ENCODE results near the gene DIABLO. TPM values are rescaled to one million over a fixed set of nuclear protein-coding genes. Genes with fewer than 3 reads are reported as not detected.

The DIABLO gene
- total RNA-seq, 2 donors from 2014 or later: 24.5 to 31.6 TPM

DNA sequence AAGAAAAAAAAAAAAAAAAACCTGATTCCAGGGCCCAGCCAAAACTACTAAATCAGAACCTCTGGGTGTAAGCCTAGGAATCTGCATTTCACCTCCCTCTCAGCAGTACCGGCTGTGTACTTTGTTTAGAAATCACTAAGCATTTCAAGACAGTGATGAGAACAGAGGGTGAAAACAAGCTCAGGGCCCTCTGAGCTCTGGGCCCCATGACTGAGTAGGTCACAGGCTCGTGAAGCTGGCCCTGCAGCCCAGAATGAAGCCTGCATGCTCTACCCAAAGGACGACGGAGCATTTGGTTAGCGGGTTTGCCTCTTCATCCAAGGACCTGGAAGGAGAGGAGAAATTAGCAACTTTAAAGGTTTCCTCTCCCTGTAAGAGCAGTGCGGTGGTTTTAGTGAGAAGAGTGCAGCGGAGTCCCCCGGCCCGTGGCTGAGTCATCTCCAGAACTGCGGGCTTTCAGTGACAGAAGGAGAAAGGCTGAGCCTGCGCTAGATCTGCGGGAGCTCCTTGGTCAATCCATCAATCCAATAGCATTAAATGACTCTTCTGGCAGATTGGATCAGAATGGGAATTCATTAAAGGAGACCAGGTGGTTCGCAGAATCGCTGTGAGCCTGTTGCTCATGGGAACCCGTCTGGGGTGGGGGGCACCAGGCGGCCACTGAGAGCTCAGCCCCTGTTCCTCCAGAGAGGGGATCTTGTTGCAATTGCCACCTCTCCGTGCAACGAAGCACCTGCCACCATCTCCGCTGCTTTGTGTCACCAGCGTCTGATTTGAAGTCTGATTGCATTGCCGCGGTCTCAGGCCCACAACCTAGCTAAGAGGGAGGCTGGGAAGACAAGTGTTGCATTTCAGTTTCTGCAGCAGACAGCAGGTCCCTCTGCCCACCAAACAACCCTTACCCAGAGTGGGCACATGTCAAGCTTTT is 59.2 kb downstream of the DIABLO start:
- DNase-seq (no peak), ATAC-seq (no peak)
- intact Hi-C loops (cut with DNase I): no loop called here

DNA sequence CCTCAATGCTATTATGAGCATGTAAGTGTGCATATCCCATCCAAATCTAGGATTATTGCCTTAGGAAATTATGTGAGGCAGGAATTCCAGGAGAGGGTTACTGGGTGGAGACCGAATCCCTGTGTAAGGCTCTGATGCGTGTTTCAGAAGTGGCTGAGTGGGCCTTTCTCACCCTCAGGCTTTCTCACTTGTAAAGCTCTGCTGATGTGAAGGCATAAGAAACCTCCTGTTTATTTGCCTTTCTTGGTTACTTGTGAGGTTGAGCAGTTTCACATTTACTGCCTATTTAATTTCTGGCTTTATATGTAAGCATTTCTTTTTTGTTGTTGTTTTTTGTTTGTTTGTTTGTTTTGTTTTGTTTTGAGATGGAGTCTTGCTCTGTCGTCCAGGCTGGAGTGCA is 62.9 kb downstream of the DIABLO start:
- intact Hi-C loops (cut with DNase I): no loop called here
- DNase-seq (no peak), ATAC-seq (no peak)

DNA sequence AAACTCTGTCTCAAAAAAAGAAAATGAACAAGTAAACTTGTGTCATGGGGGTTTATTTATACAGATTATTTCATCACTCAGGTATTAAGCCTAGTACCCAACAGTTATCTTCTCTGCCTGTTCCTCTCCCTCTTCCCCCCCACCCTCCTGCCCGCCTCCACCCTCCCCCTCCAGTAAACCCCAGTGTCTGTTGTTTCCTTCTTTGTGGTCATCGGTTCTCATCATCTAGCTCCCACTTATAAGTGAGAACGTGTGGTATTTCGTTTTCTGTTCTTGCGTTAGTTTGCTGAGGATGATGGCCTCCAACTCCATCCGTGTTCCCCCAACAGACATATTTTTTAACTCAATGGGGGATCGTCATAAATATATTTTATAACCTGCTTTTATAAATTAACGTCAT is 64.2 kb downstream of the DIABLO start:
- DNase-seq (no peak), ATAC-seq (no peak)
- intact Hi-C loops (cut with DNase I): no loop called here

DNA sequence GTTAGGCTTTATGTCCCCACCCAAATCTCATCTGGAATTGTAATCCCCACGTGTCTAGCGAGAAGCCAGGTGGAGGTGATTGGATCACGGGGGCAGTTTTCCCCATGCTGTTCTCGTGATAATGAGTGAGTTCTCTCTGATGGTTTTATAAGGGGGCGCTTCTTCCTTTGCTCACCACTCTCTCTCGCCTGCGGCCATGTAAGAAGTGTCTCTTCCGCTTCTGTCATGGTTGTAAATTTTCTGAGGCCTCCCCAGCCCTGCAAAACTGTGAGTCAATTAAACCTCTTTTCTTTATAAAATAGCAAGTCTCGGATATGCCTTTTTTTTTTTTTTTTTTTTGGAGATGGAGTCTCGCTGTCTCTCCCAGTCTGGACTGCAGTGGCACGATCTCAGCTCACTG is 65.1 kb downstream of the DIABLO start:
- intact Hi-C loops (cut with DNase I): no loop called here
- no peak for ATAC-seq

DNA sequence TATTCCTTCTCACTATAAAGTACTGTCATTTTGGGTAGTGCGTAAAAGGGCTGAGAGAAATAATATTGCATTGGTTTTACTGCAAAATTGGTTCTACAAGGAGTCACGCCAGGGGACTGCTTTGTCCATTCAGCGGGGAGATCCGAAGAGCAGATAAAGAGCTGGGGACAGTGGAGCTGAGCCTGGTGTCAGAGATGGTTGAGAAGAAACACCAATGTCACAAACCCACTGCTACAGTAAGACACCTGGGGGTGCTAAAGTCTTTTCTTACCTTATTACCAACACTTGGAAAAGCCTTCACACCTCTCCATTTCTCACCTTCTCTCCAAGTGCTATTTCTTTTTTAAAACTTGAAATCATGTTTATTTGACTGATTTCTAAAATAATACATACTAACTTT is 66.0 kb downstream of the DIABLO start:
- ATAC-seq (no peak), DNase-seq (no peak)
- intact Hi-C loops (cut with DNase I): no loop called here

More for the DNA sequence above, 65.1 kb downstream of the DIABLO start:
- no peak for DNase-seq

DNA sequence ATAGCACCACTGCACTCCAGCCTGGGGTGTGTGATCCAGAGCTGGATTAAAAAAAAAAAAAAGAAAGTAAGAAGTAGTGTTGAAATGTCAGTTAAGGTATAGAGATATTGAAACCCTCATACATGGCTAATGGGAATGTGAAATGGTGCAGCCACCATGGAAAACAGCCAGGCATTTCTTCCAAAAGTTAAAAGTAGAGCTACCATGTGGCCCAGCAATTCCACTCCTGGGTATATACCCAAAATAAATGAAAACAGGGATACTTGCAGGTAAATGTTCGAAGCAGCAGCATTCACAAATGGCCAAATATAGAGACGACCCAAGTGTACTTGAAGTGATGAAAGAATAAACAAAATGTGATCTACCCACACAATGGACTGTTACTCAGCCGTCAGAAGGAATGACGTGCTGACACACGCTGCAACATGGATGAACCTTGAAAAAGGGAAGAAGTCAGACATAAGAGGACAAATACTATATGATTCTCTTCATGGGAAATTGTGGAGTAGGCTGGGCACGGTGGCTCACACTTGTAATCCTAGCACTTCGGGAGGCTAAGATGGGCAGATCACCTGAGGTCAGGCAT is 67.1 kb downstream of the DIABLO start:
- no peak for DNase-seq
- no peak for ATAC-seq
- intact Hi-C loops (cut with DNase I): no loop called here

Other genes with a start within 250 kb of the DIABLO start
- gene BCL7A, start 204.2 kb downstream of the DIABLO start, total RNA-seq: 10 to 100 TPM in 1 of 2 donors, 1 to 10 TPM in 1; 9.8 to 11.3 TPM
- 10 to 100 TPM; 30.8 to 31.3 TPM for gene MLXIP, start 147.3 kb downstream of the DIABLO start, total RNA-seq
- not detected for gene IL31, start 51.8 kb downstream of the DIABLO start, total RNA-seq
- under 1 TPM; 0.68 to 0.71 TPM for gene LRRC43, start 42.9 kb downstream of the DIABLO start, total RNA-seq
- gene B3GNT4, start 22.3 kb downstream of the DIABLO start, total RNA-seq: not detected
- 10 to 100 TPM in 1 of 2 donors, 1 to 10 TPM in 1; 9.1 to 10.7 TPM for gene VPS33A, start 40.4 kb upstream of the DIABLO start, total RNA-seq
- gene CLIP1, start 196.6 kb upstream of the DIABLO start, total RNA-seq: 100 to 1,000 TPM; 101 to 124 TPM

Data from left cardiac atrium (tissue), 4 donors.